GM19099 (cell line): ENCODE measurements around the gene KRTAP17-1.
"Not testable (repeated sequence)": the region's sequence is repeated elsewhere in the genome, so short reads cannot be mapped to it uniquely, and the experiment has no call there.

Experiments
- POLR2A ChIP-seq: IDR thresholded peaks from 3 replicates; pipeline ENCODE4 v1.6.1; 2011; ENCODE audit warnings: low read depth; ENCODE audit not compliant: insufficient read length; ENCODE audit errors: extremely low read depth

The KRTAP17-1 gene

GRCh38 chr17:41301204-41301790 lies 14.2 kb downstream of the KRTAP17-1 start:
- no peak for TF ChIP-seq POLR2A

- TF ChIP-seq POLR2A, result no peak
Measured at GRCh38 chr17:41298458-41299135, 16.9 kb downstream of the KRTAP17-1 start.

DNA sequence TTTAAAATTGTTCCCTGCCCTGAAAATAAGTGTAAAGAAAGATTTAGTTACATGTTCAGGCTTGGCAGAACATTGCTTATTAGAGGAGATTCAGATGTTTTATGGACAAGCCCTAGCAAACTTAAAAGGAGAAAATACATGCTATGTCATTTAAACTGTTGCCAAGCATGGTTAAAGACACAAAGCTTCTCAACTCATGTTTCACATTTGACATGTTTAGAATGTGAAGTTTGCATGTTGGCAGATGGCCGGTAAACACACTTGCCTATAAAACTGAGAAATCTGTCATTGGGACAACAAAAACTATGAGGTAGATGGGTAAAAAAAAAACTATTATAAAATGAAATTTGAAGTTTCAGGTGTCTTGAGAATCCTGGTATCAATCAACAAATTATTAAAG lies 18.7 kb downstream of the KRTAP17-1 start:
- TF ChIP-seq POLR2A, result no peak

DNA sequence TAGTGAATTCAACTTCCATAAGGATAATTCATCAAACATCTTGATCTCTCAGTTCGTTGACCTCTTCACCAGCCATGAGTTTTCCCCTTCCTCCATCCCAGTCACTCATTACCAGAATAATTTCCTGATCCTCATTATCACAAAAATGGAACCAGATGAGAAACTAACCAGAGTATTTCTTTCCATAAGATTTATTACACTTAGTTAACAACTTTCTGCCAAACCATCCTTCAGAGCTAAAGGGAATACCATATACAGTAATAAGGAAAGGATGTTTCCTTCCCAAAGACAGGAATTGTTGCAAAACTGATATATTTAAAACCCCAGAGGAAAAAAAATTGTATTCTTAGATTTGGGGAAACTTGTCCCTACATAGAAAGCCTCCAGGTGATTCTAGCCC lies 21.5 kb downstream of the KRTAP17-1 start:
- TF ChIP-seq POLR2A, result no peak

DNA sequence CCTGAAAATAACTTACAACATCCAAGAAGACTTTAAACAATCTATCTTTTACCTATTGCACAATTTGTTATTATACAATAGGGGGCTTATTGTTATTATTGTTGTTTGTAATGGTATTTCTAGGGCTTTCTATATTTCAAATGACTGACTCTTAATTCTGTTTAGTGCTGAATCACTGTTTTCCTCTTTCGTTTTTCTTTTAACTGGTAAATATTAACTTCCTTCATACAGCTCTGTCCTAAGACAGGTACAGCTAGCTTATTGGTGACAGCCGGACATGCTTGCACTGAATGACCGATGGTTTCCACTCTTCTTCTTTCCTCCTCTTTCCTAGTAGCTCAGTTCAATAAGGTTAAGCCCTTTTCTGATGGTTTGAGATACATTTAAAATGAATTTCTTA lies 28.5 kb downstream of the KRTAP17-1 start:
- no peak for TF ChIP-seq POLR2A

DNA sequence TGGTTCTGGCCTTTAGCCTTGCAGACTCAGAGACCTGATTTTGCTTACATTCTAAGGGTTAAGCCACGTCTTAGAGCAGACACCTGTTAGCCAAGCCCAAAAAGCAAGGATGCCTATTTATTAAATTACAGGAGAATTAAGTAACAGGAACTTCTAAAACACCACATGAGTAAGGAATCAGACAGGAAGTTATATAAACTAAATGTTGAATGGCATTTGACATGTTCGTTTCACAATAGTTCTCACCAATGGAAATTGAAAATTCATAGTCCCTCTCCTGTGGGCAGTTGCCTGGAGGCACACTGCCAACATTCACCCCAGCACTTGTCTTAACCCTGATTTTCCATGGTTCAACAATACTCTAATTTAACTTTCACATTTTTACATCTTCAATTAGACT lies 31.0 kb downstream of the KRTAP17-1 start:
- TF ChIP-seq POLR2A, result no peak

- TF ChIP-seq POLR2A, result no peak
Measured at GRCh38 chr17:41284043-41284442, 31.5 kb downstream of the KRTAP17-1 start.

DNA sequence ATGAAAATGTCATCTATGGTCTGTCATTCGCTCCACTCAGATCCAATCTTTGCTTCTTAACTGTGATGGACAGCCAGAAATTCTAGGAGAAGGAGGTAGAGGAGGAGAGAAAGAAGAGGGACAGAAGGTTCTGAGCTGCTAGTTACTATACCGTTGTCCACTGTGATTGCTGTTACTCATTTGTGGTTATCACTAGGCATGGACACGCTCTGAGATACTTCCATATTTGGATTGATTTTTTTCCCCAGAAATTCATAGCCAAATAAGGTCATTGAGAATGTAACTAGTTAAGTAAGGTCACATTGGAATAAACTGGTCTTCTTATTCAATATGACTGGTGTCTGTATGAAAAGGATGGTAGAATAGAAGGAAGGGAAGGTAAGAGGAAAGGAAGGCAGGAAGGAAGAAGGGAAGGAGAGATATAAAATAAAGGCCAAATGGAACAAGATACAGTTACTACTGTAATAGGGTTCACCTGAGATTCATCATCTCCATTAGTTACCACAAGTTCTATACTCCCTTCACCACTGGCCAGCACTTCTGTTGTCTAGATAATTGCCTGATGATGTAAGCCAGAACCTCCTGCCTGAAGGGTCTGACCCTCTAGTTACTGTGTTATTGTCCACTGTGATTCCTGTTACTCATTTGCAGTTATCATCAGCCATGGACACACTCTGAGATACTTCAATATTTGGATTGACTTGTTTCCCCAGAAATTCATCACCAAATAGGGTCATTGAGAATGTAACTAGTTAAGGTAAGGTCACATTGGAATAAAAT lies 37.1 kb downstream of the KRTAP17-1 start:
- TF ChIP-seq POLR2A, result no peak

DNA sequence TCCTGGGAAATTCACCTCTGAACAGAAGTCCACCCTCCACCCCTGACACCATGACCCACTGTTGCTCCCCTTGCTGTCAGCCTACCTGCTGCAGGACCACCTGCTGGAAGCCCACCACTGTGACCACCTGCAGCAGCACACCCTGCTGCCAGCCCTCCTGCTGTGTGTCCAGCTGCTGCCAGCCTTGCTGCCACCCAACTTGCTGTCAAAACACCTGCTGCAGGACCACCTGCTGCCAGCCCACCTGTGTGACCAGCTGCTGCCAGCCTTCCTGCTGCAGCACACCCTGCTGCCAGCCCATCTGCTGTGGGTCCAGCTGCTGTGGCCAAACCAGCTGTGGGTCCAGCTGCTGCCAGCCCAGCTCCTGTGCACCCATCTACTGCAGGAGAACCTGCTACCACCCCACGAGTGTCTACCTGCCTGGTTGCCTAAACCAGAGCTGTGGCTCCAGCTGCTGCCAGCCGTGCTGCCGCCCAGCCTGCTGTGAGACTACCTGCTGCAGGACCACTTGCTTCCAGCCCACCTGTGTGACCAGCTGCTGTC lies 39.8 kb downstream of the KRTAP17-1 start, which contains the start of gene KRTAP9-7:
TSS of gene KRTAP9-7 (plus strand) at position 51 of the 543 bp plus-strand sequence. CDS start at position 51, 0 bp downstream.
- not testable (repeated sequence) for TF ChIP-seq POLR2A

GRCh38 chr17:41271858-41272257 lies 43.7 kb downstream of the KRTAP17-1 start:
- no peak for TF ChIP-seq POLR2A

DNA sequence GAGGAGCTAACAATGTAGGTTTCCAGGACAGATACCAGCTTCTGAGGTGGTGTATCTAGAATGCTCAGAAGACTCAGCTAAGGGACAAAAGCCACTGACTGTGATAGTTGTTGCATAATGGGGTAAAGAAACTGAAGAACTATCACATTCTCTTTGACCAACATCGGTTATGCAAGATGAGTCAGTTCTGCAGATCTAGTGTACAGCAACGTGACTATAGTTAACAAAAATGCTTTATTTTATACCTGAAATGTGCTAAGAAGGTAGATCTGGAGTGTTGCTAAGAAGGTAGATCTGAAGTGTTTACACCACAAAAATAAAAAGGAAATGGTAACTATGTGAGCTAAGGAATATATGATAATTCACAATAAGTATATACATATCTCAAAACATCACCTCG lies 47.8 kb downstream of the KRTAP17-1 start:
- TF ChIP-seq POLR2A, result no peak

- TF ChIP-seq POLR2A, result no peak
Measured at GRCh38 chr17:41265078-41265477, 50.4 kb downstream of the KRTAP17-1 start, which contains the start of gene KRTAP9-6. TSS of gene KRTAP9-6 (plus strand) at chr17:41265378. CDS start at chr17:41265378, 0 bp downstream.
